KOPT-K1 (cell line): Measurements from ENCODE around the gene CRCP.
A peak's percentile ranks its signal among the peaks of the same experiment; 100 is the strongest.
"Not testable (repeated sequence)": the region's sequence is repeated elsewhere in the genome, so short reads cannot be mapped to it uniquely, and the experiment has no call there.

Source experiments
- H3K27ac ChIP-seq: fragments of 200-600 bp; sonication (generic); 2 replicates; pipeline ENCODE4 v1.5.1; 2016; ENCODE audit warnings: antibody characterized with exemption, mild to moderate bottlenecking, low read depth, low read length; ENCODE audit not compliant: poor library complexity, severe bottlenecking
- H3K36me3 ChIP-seq: fragments of 200-600 bp; sonication (generic); 2 replicates; pipeline ENCODE4 v1.5.1; 2017; ENCODE audit warnings: antibody characterized with exemption, mild to moderate bottlenecking, low read length, moderate library complexity; ENCODE audit not compliant: insufficient read depth
- H3K9me3 ChIP-seq: fragments of 200-600 bp; sonication (generic); 2 replicates; pipeline ENCODE4 v1.5.1; 2017; ENCODE audit warnings: antibody characterized with exemption, low read length, mild to moderate bottlenecking; ENCODE audit not compliant: insufficient read depth, poor library complexity, severe bottlenecking

The CRCP gene

DNA sequence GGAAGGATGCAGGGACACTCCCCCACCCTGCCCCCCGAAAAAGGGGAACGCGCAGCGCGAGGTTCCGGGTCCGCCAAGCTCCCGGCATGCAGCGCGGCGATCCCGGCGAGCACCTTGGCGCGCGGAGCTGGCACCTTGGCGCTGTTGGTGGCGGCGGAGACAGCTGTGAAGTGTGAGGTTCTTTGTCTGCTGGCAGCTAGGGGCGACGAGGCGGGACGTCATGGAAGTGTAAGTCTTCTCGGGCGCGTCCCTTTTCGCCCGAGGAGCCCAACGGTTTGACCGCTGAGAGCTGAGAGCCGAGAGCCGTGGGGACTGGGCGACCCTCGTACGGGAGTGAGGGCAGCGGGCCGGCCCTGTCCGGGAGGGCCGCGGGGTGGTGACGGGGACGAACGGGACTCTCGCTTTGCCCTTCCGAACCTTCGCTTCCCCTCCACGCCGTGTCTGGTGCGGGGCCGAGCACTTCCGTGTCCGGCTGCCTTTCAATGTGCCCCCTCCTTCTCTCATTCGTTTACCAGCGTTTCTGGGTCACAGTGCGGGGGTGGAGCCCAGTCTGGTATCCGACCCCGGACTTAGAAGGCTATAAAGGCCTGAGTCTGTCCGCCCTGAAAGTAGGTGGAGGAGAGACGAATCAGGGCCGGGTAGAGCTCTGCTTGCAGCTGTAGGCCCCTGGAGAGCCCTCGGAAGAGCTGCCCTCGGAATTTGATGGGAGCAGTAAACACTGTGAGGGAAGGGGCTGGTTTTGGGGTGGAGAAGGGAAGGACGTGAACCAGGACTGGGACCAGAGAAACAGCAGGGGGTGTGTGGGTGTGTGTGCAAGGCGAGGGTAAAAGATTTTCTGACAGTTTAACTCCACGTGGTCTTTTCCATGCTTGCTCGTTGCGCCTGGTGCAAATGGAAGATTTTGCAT is at the start of gene CRCP:
Gene CRCP (plus strand): TSS at position 105 of the 907 bp plus-strand sequence. CDS start 116 bp downstream, at position 221.
- no peaks in the 10 kb centered on the region for H3K9me3 ChIP-seq
- H3K27ac ChIP-seq, result peak within 1 kb of the TSS; percentile 92
- H3K36me3 ChIP-seq, result peaks cover 35% of the 10 kb centered on the region

DNA sequence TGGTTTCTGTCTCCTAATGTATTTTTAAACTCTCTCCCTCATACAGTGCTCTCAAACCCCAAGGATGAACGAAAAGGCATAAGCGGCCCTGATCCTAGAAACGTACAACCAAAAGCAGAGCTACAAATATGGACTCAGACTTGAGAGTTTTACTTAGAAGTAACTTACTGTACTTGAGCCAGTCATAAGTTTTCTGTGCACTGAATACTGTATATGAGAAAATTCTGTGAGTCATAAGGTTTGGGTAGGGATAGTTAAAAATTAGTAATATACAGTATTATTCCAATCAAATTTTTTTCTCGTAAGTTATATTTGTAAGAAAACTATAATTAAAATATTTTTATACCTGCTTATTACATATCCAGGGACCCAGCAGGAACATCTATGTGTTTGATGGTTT is 44.9 kb upstream of the CRCP start:
- Histone ChIP-seq H3K9me3 (peaks cover 10% of the 10 kb centered on the region), H3K36me3 (no peaks in the 10 kb centered on the region)

DNA sequence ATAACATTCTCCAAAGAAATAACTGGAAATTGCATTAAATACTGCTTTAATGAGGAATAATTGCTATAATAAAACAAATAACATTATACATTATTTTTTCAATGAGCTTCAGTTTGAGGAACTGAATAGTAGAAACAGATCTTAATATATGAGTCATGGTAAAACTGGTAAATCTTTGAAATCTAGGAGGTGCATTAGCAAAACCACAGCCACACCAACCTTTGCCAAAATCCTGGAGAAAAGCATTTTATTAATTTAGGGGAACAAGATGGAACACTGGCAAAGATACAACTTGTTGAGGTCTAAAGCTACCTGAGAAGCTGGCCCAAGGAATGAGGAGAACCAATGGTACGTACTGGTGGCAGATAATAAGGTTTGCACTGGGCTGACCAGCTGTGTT is 44.4 kb upstream of the CRCP start:
- Histone ChIP-seq H3K27ac (no peak overlapping the region), H3K36me3 (no peaks in the 10 kb centered on the region), H3K9me3 (peaks cover 10% of the 10 kb centered on the region)

More for the DNA sequence above, 44.9 kb upstream of the CRCP start:
- H3K27ac ChIP-seq, result no peak overlapping the region

DNA sequence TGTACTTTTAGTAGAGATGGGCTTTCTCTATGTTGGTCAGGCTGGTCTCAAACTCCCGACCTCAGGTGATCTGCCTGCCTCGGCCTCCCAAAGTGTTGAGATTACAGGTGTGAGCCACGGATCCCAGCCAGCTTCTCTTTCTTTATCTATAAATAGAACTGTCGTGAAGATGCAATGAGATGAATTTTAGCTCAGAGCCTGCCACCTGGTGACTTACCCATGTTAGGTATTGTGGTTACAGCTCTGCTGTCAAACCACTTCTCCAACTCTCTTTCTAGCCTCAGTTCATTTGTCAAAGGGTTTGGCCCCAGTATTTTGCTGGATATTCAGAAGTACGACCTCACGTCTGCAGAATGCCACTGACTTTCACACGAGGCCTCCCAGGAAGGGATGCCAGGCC is 42.4 kb upstream of the CRCP start:
- not testable (repeated sequence) for H3K36me3 ChIP-seq, H3K27ac ChIP-seq
- peaks cover 10% of the 10 kb centered on the region for H3K9me3 ChIP-seq

DNA sequence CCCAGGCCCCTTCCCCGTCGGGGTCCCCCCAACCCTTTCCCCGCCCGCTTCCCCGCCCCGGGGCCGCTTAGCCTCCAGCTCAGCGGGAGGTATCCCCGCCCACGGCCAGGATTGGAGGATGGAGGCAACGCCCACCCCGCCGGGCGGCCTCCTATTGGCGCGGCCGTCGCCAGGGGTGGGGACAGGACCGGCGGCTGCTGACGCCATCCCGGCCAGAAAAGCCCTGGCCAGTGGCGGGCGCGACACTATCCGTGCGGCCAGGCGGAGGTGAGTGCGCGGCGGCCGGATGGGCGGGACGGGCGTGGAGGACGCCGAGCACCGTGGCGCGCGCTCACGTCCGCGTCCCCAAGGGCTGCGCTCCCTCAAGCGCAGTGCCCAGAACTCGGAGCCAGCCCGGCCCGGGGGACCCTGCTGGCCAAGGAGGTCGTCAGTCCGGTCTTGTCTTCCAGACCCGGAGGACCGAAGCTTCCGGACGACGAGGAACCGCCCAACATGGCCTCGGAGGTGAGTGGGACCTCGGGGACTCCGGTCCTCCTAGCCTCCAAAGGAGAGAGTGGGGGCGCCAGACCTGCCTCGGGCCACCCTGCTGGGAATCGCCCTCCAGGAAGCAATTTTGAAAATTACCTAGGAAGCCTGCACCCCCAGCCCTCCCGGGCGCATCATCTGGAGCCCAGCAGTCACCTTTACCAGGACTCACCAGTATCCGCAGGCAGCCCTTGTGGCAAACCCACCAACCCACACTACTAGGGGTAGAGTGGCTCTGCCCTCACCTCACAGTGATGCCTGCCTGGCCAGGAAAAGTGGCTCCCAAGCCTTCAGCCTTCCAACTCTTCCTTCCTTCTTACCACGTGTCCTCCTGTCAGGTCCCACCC is 38.8 kb upstream of the CRCP start, which contains the start of gene ASL:
Gene ASL (plus strand): TSS at position 230 of the 872 bp plus-strand sequence. CDS start 263 bp downstream, at position 493.
- no peak within 1 kb of the TSS for H3K27ac ChIP-seq
- no peaks in the 10 kb centered on the region for H3K36me3 ChIP-seq
- no peaks in the 10 kb centered on the region for H3K9me3 ChIP-seq

DNA sequence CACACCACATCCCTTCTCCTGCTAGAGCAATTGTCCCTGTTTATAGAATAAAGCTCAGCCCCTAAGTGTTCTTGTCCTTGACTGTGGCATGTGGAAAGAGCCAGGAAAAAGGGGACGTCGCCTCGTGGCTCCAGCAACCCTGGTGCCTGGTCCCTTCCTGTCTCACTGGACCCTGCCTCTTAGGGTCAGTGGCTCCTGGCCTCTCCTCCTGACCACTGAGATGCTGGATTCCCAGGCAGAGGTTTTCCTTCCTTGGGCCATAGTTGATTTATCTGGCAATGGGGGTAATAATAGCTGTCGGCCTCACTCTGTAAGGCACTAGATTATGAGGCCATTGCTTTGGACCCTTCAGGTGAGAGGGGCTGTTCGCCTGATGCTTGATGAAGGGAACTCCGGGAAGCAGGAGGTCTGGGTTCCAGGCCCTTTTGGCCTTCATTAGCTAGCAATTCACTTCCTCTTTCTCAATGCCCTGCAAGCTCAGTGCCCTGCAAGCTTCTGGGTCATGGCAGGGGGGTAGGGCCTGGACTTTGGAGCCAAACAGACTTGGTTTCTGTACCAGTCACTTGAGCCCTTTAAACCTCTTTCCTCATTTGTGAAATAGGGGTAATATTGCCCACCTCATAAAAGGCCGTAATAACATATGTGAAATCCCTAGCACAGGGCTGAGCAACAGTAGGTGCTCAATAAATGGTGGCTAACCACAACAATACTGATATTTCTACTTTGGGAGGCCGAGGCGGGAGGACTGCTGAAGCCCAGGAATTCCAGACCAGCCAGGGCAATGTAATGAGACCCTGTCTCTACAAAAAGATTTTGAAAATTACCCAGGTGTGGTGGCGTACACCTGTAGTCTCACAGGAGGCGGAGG is 38.0 kb upstream of the CRCP start:
- Histone ChIP-seq H3K9me3 (no peaks in the 10 kb centered on the region), H3K27ac (no peak overlapping the region), H3K36me3 (no peaks in the 10 kb centered on the region)

DNA sequence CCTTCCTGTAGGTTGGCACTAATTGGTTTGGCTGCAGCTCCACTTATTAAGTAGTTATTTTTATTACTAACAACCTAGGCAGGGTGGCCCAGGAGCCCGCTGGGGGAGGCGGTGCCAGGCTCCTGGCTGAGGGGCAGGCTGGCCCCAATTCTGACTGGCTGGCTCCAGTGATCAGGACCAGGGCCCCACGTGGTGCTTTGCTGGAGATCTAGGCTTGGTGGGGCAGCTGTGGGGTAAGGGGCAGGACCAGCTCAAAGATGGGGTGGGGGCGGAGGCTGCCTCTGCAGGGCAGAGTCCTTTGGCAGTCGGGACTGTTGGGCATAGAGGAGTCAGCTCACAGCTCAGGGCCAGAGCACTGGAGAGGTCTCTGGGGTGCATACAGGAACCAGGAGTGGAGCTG is 36.6 kb upstream of the CRCP start:
- H3K27ac ChIP-seq, result no peak overlapping the region

DNA sequence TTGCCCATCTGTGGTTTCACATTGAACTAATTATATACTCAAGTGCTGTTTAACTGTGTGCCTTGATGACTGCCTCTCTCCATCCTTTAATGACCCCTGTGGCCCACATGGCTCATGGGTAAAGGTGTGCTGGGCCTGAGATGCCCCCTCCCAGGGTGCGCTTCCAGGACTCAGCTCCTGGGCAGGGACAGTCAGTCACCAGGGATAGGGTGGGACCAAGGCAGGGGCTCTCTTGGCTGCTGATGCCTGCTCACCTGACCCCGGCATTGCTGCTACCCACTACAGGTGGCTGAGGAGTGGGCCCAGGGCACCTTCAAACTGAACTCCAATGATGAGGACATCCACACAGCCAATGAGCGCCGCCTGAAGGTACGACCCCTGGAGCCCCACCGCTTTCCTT is 32.6 kb upstream of the CRCP start:
- Histone ChIP-seq H3K27ac (no peak overlapping the region), H3K9me3 (no peaks in the 10 kb centered on the region), H3K36me3 (no peaks in the 10 kb centered on the region)

More for the DNA sequence above, 36.6 kb upstream of the CRCP start:
- Histone ChIP-seq H3K9me3 (no peaks in the 10 kb centered on the region), H3K36me3 (no peaks in the 10 kb centered on the region)

DNA sequence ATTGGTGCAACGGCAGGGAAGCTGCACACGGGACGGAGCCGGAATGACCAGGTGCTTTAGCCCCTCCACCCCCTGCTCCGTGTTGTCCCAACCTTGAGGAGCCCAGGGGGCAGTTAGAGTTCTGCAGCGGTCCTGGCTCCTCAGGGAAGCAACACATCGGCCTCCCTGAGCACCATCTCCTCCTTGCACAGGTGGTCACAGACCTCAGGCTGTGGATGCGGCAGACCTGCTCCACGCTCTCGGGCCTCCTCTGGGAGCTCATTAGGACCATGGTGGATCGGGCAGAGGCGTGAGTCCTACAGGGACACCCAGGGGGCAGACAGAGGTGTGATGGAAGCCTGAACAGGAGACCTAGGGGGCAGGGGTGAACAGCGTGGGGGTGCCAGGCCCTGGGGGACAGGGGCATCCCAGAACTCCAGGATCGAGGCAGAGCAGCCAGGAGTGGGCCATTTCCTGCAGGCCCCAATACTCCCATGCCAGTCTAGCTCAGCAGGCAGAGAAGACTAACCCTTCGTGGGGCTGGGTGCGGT is 31.7 kb upstream of the CRCP start:
- no peaks in the 10 kb centered on the region for H3K9me3 ChIP-seq
- H3K27ac ChIP-seq, result no peak overlapping the region
- no peaks in the 10 kb centered on the region for H3K36me3 ChIP-seq

DNA sequence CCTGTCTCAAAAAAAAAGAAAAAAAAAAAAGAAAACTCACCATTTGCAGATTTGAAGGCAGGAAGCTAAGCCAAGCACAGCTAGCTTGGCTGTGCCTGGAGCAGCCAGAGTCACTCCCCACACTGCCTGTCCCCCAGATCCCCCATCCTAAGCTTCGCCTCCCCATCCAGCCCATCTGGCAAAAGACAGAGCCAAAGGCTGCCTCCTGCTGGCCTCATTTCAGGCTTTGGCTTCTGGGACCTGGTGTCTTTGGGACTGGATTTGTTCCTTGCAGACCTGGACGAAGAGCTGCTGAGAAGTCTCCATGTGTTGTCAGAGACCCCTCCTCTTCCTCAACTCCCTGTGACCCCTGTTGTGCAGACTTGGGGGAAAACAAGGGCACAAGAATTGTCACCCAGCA is 31.0 kb upstream of the CRCP start:
- no peak overlapping the region for H3K27ac ChIP-seq
- no peaks in the 10 kb centered on the region for H3K36me3 ChIP-seq
- H3K9me3 ChIP-seq, result no peaks in the 10 kb centered on the region

DNA sequence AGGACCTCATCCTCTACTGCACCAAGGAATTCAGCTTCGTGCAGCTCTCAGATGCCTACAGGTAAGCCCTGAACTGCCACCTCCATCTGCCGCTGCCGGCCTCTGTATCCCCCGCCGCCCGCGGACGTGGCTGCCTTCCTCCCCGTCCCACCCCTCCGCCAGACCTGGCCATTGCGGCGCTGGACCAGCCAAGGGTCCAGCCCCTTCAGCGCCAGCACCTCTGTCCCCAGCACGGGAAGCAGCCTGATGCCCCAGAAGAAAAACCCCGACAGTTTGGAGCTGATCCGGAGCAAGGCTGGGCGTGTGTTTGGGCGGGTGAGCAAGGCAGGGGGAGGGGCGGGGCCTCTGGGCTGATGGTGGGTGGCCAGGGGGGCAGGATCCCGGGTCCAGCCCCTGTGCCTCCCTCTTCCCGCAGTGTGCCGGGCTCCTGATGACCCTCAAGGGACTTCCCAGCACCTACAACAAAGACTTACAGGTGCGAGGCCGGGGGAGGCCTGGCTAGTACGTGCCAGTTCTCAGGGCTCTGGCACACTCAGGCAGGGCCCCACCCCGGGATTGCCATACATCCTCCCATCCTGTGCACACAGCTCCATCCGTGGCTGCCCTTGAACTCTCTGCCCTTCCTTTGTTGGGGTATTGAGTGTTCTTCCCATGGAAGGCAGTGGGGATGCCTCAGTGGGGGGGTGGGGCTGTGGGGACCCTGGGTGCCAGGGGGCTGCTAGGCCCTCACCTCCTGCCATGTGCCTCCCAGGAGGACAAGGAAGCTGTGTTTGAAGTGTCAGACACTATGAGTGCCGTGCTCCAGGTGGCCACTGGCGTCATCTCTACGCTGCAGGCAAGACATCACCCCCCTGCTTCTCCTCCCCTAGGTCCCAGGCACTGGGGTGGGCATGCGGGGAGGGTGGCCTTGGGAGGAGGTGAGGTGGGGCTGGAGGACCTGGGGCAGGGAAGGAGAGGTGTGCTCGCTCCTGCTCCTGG is 25.5 kb upstream of the CRCP start:
- no peaks in the 10 kb centered on the region for H3K36me3 ChIP-seq
- no peaks in the 10 kb centered on the region for H3K9me3 ChIP-seq

DNA sequence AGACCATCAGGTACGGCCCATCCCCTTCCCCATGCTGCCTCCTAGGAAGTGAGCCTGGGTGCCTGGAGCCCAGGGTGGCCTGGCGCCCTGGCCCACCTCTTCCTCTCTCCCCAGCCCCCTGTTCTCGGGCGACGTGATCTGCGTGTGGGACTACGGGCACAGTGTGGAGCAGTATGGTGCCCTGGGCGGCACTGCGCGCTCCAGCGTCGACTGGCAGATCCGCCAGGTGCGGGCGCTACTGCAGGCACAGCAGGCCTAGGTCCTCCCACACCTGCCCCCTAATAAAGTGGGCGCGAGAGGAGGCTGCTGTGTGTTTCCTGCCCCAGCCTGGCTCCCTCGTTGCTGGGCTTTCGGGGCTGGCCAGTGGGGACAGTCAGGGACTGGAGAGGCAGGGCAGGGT is 22.0 kb upstream of the CRCP start:
- Histone ChIP-seq H3K36me3 (no peaks in the 10 kb centered on the region), H3K9me3 (no peaks in the 10 kb centered on the region), H3K27ac (no peak overlapping the region)

More for the DNA sequence above, 25.5 kb upstream of the CRCP start:
- no peak overlapping the region for H3K27ac ChIP-seq

DNA sequence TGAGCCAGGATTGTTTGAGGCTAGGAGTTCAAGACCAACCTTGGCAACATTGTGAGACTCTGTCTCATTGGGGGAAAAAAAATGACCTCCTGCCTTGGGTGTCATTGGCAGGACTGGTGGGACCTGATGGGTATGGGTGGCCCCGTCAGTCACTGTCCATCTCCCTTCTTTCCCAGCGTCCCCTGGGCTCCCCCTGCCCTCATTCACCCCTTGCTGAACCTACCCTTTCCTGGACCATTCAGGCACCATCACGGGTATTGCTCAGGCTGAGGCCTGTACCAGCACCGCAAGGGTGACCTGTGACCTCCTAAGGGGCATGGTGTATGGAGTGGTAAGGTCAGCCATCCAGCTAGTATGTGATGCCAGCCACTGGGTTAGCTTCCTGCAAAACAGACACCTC is 19.6 kb upstream of the CRCP start:
- Histone ChIP-seq H3K9me3 (no peaks in the 10 kb centered on the region), H3K27ac (no peak overlapping the region), H3K36me3 (no peaks in the 10 kb centered on the region)
